ENCODE measurements around the gene MUS81.

- TF ChIP-seq CTCF (IDR thresholded peaks at IDR 0.05) (no peak), EZH2 (IDR thresholded peaks at IDR 0.05) (no peak)
Measured at GRCh38 chr11:65817312-65817834, 42.9 kb upstream of the MUS81 start.
